GM23338 (cell line): ENCODE data around the gene MAGI1.

Experiments
- JUNB ChIP-seq: IDR thresholded peaks from one replicate; pipeline ENCODE4 v1.6.1; 2016; ENCODE audit warnings: antibody characterized with exemption; ENCODE audit not compliant: unreplicated experiment
- POLR2AphosphoS5 ChIP-seq: IDR thresholded peaks from 2 replicates; pipeline ENCODE4 v1.6.1; 2016; ENCODE audit warnings: antibody characterized with exemption, low read depth
- TF ChIP-seq, protein P1 (sequence below), 2 experiments: fragments of 200-600 bp in 1 of 2; sonication (generic) in 1 of 2; conservative IDR thresholded peaks; 2 replicates each; pipeline versions ENCODE4 v1.5.1 to v1.6.1; 2016 to 2017; ENCODE audit warnings: antibody characterized with exemption in 2 of 2, low read depth in 2 of 2, mild to moderate bottlenecking in 2 of 2, moderate library complexity in 1 of 2
- TF ChIP-seq, protein P2 (sequence below): IDR thresholded peaks from one replicate; pipeline ENCODE4 v1.6.1; 2018; ENCODE audit warnings: antibody characterized with exemption; ENCODE audit not compliant: unreplicated experiment

DNA sequence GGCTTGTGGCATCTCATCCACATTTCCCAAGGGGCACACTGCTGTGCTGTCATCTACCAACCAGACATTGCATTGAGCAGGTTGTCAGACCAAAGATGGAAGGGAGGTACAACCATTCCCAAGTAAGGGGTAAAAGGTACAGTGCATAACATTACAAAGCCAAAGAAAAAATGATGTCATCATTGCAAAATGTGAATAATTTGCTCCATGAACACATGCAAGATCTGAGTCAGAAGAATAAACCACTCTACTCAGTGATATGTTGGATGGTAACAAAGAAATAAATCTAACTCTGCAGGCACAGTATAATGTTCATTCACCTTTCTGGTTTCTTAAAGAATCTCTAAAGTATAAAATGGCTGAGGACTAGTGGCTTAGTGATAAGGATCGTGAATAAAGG is 202.7 kb downstream of the MAGI1 start:
- TF ChIP-seq, protein P1, sequence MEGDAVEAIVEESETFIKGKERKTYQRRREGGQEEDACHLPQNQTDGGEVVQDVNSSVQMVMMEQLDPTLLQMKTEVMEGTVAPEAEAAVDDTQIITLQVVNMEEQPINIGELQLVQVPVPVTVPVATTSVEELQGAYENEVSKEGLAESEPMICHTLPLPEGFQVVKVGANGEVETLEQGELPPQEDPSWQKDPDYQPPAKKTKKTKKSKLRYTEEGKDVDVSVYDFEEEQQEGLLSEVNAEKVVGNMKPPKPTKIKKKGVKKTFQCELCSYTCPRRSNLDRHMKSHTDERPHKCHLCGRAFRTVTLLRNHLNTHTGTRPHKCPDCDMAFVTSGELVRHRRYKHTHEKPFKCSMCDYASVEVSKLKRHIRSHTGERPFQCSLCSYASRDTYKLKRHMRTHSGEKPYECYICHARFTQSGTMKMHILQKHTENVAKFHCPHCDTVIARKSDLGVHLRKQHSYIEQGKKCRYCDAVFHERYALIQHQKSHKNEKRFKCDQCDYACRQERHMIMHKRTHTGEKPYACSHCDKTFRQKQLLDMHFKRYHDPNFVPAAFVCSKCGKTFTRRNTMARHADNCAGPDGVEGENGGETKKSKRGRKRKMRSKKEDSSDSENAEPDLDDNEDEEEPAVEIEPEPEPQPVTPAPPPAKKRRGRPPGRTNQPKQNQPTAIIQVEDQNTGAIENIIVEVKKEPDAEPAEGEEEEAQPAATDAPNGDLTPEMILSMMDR (conservative IDR thresholded peaks at IDR 0.05; ENCODE audit: low read depth in 2 of 2) = no peak
- TF ChIP-seq JUNB (no peak), POLR2AphosphoS5 (no peak)
- TF ChIP-seq, protein P2, sequence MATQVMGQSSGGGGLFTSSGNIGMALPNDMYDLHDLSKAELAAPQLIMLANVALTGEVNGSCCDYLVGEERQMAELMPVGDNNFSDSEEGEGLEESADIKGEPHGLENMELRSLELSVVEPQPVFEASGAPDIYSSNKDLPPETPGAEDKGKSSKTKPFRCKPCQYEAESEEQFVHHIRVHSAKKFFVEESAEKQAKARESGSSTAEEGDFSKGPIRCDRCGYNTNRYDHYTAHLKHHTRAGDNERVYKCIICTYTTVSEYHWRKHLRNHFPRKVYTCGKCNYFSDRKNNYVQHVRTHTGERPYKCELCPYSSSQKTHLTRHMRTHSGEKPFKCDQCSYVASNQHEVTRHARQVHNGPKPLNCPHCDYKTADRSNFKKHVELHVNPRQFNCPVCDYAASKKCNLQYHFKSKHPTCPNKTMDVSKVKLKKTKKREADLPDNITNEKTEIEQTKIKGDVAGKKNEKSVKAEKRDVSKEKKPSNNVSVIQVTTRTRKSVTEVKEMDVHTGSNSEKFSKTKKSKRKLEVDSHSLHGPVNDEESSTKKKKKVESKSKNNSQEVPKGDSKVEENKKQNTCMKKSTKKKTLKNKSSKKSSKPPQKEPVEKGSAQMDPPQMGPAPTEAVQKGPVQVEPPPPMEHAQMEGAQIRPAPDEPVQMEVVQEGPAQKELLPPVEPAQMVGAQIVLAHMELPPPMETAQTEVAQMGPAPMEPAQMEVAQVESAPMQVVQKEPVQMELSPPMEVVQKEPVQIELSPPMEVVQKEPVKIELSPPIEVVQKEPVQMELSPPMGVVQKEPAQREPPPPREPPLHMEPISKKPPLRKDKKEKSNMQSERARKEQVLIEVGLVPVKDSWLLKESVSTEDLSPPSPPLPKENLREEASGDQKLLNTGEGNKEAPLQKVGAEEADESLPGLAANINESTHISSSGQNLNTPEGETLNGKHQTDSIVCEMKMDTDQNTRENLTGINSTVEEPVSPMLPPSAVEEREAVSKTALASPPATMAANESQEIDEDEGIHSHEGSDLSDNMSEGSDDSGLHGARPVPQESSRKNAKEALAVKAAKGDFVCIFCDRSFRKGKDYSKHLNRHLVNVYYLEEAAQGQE = no peak
